Breast epithelium (tissue), 4 donors: Measurements from ENCODE around the gene CRNKL1. TPM values are rescaled to one million over a fixed set of nuclear protein-coding genes. Genes with fewer than 3 reads are reported as not detected.

Experiments
- DNase-seq, 2 donors: peaks; one replicate each; pipeline ENCODE4 v3.0.0-alpha.2; 2019; ENCODE audit warnings: low spot score in 2 of 2
- H3K27ac ChIP-seq, 2 donors: fragments of 200-600 bp; sonication (generic) in 1 of 2; one replicate each; pipeline ENCODE4 v1.5.1; 2016 to 2019; ENCODE audit warnings: mild to moderate bottlenecking in 1 of 2
- H3K27me3 ChIP-seq, 2 donors: fragments of 200-600 bp; sonication (generic) in 1 of 2; one replicate each; pipeline versions ENCODE4 v1.5.1 to v1.6.0; 2017 to 2019; ENCODE audit warnings: control low read depth in 1 of 2, mild to moderate bottlenecking in 1 of 2
- H3K36me3 ChIP-seq: fragments of 200-600 bp; one replicate; pipeline ENCODE4 v1.5.1; 2019
- H3K4me1 ChIP-seq, 2 donors: fragments of 200-600 bp; sonication (generic); one replicate each; pipeline ENCODE4 v1.5.1; 2016 to 2019; ENCODE audit warnings: control low read depth in 1 of 2
- H3K4me3 ChIP-seq, 3 donors: fragments of 200-600 bp; sonication (generic); 1 replicate in 2 of 3; 2 replicates in 1 of 3; pipeline ENCODE4 v1.5.1; 2016 to 2019; ENCODE audit warnings: mild to moderate bottlenecking in 3 of 3, moderate library complexity in 2 of 3
- H3K9me3 ChIP-seq, 2 donors: fragments of 200-600 bp; sonication (generic) in 1 of 2; one replicate each; pipeline ENCODE4 v1.5.1; 2016 to 2019; ENCODE audit warnings: control low read depth in 1 of 2
- POLR2A ChIP-seq: fragments of 450-650 bp; IDR thresholded peaks from one replicate; pipeline ENCODE4 v1.6.1; 2016; ENCODE audit warnings: antibody characterized with exemption, mild to moderate bottlenecking, moderate library complexity
- POLR2AphosphoS5 ChIP-seq, 3 donors: sonication (generic); formaldehyde crosslinking; IDR thresholded peaks; one replicate each; pipeline ENCODE4 v1.6.1; 2017; ENCODE audit warnings: antibody characterized with exemption in 3 of 3
- intact Hi-C: fragments of 100-400 bp; cut with DNase I; formaldehyde crosslinking; loops from one replicate; pipeline ENCODE4 v1.15.1; 2023; ENCODE audit warnings: low total_unique reads
- total RNA-seq, 3 donors: library from RNA; depleted of rRNA; stranded (reverse); fragments of >200 nt; gene quantifications; one replicate each; pipeline ENCODE4 v1.1.0, GENCODE V29; 2016
- TF ChIP-seq, protein P1 (sequence below), 3 donors: fragments of 450-650 bp; IDR thresholded peaks; one replicate each; pipeline ENCODE4 v1.5.1; 2016 to 2017; ENCODE audit warnings: antibody characterized with exemption in 3 of 3, mild to moderate bottlenecking in 3 of 3, moderate library complexity in 3 of 3

The CRNKL1 gene
- total RNA-seq, 3 donors from 2014 or later: 18.9 to 41.6 (median 24.6) TPM

DNA sequence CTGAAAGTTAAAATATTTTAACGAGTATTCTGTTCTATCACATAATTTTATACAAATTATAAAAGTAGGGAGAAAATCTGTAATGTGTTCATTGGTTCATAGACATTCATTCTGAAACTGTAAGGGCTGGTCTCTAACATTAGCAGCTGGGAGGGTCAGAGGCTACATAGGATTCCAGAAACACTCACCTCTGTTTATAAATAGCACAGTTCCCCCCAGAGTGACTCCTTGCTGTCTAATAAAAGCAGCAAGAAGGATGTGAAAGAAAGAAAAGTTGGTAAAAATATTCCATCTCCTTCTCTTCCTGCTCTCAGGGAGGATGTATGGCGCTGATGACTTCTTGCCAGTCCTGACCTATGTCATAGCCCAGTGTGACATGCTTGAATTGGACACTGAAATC is 60.4 kb downstream of the CRNKL1 start:
- Histone ChIP-seq H3K27me3 (no peaks in the 10 kb centered on the region), H3K4me1 (peaks cover 5 to 37% of the 10 kb centered on the region in 2 donors), H3K36me3 (no peaks in the 10 kb centered on the region), H3K4me3 (no peak overlapping the region), H3K9me3 (no peaks in the 10 kb centered on the region), H3K27ac (peak overlapping the region; percentile 10 to 20)
- no peak for DNase-seq
- TF ChIP-seq POLR2A (no peak), POLR2AphosphoS5 (IDR thresholded peaks at IDR 0.05) (no peak)
- TF ChIP-seq, protein P1, sequence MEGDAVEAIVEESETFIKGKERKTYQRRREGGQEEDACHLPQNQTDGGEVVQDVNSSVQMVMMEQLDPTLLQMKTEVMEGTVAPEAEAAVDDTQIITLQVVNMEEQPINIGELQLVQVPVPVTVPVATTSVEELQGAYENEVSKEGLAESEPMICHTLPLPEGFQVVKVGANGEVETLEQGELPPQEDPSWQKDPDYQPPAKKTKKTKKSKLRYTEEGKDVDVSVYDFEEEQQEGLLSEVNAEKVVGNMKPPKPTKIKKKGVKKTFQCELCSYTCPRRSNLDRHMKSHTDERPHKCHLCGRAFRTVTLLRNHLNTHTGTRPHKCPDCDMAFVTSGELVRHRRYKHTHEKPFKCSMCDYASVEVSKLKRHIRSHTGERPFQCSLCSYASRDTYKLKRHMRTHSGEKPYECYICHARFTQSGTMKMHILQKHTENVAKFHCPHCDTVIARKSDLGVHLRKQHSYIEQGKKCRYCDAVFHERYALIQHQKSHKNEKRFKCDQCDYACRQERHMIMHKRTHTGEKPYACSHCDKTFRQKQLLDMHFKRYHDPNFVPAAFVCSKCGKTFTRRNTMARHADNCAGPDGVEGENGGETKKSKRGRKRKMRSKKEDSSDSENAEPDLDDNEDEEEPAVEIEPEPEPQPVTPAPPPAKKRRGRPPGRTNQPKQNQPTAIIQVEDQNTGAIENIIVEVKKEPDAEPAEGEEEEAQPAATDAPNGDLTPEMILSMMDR (IDR thresholded peaks at IDR 0.05): no peak
- intact Hi-C loops: loop anchor here (10.0 kb wide), 1 partner anchor 297 kb away; no protein-coding TSS in a partner anchor

DNA sequence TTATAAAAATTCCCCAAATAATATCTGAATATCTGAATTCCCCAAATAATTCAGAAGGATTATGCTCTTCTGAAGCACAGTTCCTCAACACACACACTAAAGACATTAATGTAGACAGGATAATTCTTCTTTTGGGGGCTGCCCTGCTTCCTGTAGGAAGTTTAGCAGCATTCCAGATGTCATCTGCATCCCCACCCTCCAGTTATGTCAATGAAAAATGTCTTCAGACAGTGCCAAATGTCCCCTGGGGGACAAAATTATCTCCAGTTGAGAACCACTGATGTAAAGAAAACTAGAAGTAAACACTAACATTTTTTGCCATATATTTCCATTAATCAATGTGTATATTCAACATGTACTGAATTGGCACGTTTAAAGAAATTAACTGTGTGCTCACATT is 61.0 kb downstream of the CRNKL1 start:
- Histone ChIP-seq H3K36me3 (no peaks in the 10 kb centered on the region), H3K4me1 (peaks cover 5 to 34% of the 10 kb centered on the region in 2 donors), H3K27ac (peak overlapping the region in 1 of 2 donors; percentile 34), H3K9me3 (no peaks in the 10 kb centered on the region), H3K27me3 (no peaks in the 10 kb centered on the region), H3K4me3 (no peak overlapping the region)
- intact Hi-C loops: loop anchor here (10.0 kb wide), 1 partner anchor 297 kb away; no protein-coding TSS in a partner anchor
- TF ChIP-seq POLR2A (no peak), POLR2AphosphoS5 (IDR thresholded peaks at IDR 0.05) (no peak)
- TF ChIP-seq, protein P1 (IDR thresholded peaks at IDR 0.05): no peak
- DNase-seq: no peak

DNA sequence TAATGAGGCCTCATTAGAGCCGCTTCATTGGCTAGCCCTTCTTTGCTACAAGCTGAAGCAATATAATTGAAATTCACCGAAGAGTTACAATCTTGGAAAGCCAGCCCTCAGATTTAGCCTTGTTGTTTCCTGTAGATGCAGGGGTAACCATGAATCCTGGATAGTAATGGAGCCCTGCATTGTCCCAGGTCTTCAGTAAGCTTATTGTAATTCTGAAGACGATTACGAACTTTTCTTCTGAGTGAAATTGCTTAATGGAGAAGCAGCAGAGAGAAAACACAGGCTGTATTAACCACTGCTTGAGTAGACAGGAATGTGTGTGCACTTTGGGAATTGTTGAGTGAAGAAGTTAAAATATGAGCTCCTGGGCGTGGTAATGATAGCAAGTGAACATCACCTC is 61.4 kb downstream of the CRNKL1 start:
- TF ChIP-seq POLR2A: no peak
- TF ChIP-seq, protein P1 (IDR thresholded peaks at IDR 0.05): no peak
- TF ChIP-seq POLR2AphosphoS5 (IDR thresholded peaks at IDR 0.05): no peak
- Histone ChIP-seq H3K36me3 (no peaks in the 10 kb centered on the region), H3K4me3 (no peak overlapping the region), H3K9me3 (no peaks in the 10 kb centered on the region), H3K27ac (peak overlapping the region in 1 of 2 donors; percentile 34), H3K4me1 (peaks cover 5 to 35% of the 10 kb centered on the region in 2 donors), H3K27me3 (no peaks in the 10 kb centered on the region)
- intact Hi-C loops: loop anchor here (10.0 kb wide), 1 partner anchor 296 kb away; no protein-coding TSS in a partner anchor
- DNase-seq: no peak

DNA sequence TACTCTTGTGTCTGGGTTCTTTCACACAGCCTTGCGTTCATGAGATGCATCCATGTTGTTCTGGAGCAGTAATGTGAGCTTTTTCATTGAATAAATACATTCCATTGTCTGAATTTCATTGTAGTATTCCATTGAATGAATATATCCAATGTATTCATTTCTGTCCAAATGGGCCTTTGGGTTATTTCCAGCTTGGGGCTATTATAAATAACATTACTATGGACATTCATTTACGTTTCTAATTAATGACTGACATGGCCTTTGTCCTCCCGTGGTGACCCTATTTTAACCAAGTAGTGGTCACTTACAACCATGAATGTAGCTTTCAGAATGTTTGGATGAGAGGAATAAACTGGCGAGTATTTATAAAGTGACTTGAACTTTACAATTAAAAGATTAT is 65.2 kb downstream of the CRNKL1 start:
- no peak for DNase-seq
- Histone ChIP-seq H3K27ac (peak overlapping the region; percentile 57 to 65), H3K4me1 (peaks cover 0 to 10% of the 10 kb centered on the region in 2 donors)

DNA sequence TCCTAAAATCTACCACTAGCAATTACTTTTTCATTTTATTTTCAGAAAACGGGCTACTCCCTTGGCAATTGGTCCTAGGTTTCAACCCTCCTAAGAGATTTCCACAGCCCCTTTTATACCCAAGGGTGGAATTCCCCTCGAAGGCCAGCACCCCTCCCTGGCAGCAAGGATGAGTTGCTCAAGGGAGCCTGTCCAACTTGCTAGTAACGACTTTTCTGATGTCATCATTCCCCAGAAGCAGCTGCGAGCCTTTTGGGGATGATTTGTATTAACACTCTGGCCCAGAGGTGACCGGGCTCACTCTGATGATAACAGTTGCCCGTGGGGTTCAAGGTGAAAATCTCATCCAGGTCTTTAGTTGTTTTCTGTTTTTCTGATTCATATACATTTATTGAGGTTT is 65.8 kb downstream of the CRNKL1 start:
- TF ChIP-seq POLR2AphosphoS5 (IDR thresholded peaks at IDR 0.05): no peak
- no peak for TF ChIP-seq POLR2A
- TF ChIP-seq, protein P1 (IDR thresholded peaks at IDR 0.05): no peak
- no peaks in the 10 kb centered on the region for H3K27me3 ChIP-seq
- no peaks in the 10 kb centered on the region for H3K9me3 ChIP-seq
- no peak overlapping the region for H3K4me3 ChIP-seq
- intact Hi-C loops: no loop called here
- H3K27ac ChIP-seq: peak overlapping the region; percentile 57 to 65
- H3K4me1 ChIP-seq: peaks cover 0 to 9% of the 10 kb centered on the region in 2 donors
- no peak for DNase-seq
- H3K36me3 ChIP-seq: no peaks in the 10 kb centered on the region

More for the DNA sequence above, 65.2 kb downstream of the CRNKL1 start:
- Histone ChIP-seq H3K27me3 (no peaks in the 10 kb centered on the region), H3K4me3 (no peak overlapping the region), H3K9me3 (no peaks in the 10 kb centered on the region), H3K36me3 (no peaks in the 10 kb centered on the region)
- intact Hi-C loops: no loop called here
- TF ChIP-seq POLR2AphosphoS5 (IDR thresholded peaks at IDR 0.05): no peak
- TF ChIP-seq, protein P1 (IDR thresholded peaks at IDR 0.05): no peak
- TF ChIP-seq POLR2A: no peak

Other genes starting within 250 kb of the CRNKL1 start
- gene NAA20, start 35.1 kb downstream of the CRNKL1 start, total RNA-seq: 10 to 100 TPM; 32.6 to 47.2 (median 44.5) TPM
- gene CFAP61, start 66 bp upstream of the CRNKL1 start, total RNA-seq: 1 to 10 TPM in 1 of 3 donors, under 1 TPM in 2; 0.33 to 2.4 (median 0.59) TPM